NCI-H1436 (cell line): Measurements from ENCODE around the gene SETD3.
"Not testable (repeated sequence)": the region's sequence is repeated elsewhere in the genome, so short reads cannot be mapped to it uniquely, and the experiment has no call there.

Experiments
- DNase-seq: peaks from one replicate; lab custom pipeline; 2025; lab: John Stamatoyannopoulos, UW

Gene SETD3

GRCh38 chr14:99360774-99361595 is 119.7 kb downstream of the SETD3 start:
- DNase-seq: no peak

DNA sequence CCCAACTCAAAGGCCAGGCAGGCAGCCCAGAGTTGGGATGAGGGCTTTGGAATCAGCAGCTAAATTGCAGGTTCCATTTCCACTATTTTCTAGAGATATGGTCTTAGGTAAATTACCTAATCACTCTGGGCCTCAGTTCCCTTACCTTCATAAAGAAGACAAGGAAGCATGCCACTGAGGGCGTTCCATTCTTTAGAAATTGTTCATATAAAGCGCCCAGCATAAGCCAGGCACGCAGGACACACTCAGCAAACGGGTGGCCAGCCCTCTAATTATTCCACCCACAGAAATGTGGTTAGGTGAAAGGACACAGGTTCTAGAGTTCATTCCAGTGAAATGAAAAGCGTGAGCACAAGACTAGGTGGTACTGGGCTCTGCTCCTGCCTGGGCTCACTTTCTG is 120.8 kb downstream of the SETD3 start:
- no peak for DNase-seq

DNA sequence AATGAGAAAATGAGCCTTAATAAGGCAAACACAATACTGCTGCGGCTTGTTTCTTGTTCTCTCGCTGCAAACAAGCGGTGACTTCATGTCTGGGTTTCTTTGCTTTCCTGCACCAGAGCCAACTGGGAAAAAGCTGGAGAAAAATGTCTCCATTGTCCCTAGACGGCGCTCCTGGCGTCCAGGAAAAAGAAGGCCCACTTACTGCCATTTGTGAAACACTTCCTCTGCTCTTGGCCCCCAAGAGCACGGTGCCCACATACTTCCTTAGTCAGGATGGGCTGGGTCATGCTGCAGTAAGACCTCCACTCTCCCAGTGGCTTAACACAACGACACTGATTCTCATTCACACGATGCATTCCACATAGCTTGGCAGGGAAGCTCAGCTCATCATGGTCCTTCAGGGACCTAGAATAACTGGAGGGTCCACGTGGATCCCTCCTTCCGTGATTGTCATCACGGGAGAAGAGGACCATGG is 122.7 kb downstream of the SETD3 start:
- no peak for DNase-seq

DNA sequence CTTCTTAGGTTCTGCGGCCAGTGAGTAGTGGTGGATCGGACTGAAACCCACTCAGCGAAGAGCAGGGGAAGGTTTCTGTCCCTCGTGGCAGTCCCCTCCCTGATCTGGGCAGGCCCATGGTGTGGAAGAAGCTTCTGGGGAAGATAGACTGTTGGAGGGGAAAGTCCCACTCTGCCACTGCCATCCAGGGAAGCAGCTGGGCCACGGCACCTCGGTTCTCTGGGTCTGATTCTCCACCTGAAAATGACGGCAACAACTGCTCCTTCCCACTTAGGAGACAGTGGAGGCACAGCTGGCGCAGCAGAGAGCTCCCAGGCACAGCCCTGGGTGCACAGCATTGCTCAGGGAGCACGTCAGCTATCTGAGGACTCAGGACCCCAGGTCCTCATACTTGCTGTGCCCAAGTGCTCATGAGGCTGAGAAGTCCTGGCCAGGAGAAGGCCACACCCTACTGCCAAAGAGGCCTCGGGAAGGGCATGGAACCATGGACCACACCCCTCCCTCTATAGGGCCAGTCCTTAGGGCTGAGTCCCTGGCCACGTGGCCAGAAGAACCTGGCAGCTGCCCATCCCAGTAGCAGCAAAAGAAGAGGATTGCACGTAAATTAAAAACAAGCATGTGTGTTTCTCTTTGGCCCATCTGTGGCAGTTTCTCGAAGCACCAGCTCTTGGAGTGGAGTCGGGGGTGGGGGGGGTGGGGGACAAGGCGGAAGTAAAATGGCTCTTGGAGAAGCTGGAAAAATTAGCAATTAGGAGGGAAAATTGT is 123.3 kb downstream of the SETD3 start:
- DNase-seq: no peak

DNA sequence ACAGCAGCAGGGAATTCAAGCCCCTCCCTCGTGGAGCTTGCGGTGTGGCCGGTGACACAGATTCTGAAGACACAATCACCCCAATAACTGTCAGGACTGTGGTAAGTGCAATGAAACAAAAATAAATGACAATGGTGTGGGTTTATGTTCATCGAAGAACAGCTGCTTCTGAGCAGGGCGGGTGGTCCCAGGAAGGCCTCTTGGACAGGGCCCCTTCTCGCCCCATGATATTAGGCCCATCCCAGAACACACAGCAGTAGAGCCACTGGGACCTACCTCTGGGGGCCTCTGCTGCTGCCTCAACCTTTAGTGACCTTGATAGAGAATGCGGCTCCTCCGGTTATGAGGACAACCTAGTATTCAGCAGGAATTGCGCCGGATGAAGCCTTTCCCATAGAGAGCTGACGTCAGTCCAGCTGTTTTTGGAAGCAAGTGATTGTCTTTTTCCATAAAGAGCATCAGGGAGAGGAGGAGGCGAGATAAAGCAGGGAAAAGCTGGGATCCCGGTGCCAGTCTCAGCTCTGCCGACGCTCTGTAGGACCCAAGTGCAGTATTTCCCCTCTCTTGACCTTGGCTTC is 124.5 kb downstream of the SETD3 start:
- no peak for DNase-seq

DNA sequence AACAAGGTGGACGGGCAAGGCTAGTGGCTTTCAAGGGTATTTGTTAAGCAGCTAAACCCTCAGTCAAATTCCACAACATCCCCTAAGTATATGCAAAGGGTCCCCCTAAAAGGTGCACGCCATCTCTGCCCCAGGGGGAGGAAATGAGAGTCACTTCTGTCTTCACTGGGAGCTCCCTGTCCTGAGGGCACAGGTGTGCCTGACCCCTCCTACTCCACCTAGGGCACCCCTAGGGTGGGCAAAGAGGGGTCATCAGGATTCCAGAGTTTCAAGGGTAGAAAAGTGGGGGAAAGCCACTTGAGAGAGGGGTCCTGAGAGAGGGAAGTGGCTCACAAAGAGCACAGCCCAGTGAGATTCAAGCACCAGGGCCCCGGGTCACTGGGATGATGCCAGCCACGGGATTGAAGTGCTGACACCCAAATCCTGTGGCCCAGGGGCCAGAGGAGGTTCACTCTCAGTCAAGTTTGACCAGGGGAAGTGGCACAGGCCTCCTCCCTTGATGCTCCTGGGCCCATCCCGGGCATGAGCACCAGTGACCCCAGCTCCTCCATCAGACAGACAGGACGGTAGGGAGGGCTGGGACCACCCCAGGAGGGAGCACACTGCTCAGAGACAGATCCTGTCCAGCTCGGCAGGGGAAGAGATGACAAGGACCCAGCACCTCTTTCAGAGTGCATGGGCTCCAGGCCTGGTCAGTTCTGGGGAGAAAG is 126.3 kb downstream of the SETD3 start:
- DNase-seq: no peak

DNA sequence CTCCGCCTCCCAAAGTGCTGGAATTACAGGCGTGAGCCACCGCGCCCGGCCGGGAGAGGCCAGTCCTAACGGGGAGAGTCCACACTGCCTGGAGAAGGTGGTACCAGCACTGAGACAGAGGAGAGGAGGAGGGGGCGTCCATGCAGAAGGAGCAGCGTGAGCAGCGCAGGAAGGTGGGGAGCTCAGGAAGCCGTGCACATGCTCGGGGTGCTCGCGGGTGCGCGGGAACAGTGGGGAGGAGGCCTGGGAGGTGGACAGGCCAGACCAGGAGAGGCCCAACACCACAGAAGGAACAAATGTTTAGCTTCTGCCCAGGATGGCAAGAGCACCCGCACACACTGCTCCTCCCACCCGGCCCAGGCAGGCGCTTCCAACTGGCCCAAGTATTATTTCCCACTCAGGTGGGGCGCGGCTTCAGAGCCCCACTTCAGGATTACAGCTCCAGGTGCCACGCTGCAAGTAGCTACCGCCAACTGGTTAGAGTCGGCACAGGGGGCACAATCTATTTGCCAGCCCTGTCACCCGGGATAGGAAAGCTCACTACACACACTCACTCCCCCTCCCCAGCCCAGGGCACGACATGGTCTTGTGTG is 127.9 kb downstream of the SETD3 start:
- DNase-seq: no peak

GRCh38 chr14:99351166-99352007 is 129.3 kb downstream of the SETD3 start:
- DNase-seq: no peak

DNA sequence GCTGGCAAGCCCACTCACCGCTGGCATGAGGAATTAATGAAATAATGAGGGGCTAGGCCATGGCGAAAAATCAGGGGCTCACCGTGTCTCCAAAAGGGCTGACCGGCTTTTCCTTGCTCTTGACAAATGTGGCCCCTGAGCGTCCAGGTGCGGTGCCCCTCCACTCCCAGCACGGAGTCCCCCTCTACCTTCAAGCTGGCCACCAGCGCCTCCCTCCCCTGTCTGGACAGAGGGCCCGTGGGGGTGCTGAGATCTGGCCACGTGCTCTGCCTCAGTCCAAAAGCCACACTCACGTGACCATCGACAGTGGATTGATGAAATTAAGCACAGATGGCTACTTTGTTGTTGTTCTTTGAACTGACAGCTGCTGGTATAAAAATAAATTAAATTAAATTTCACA is 129.9 kb downstream of the SETD3 start:
- DNase-seq: no peak

GRCh38 chr14:99349721-99350495 is 130.8 kb downstream of the SETD3 start:
- DNase-seq: no peak

DNA sequence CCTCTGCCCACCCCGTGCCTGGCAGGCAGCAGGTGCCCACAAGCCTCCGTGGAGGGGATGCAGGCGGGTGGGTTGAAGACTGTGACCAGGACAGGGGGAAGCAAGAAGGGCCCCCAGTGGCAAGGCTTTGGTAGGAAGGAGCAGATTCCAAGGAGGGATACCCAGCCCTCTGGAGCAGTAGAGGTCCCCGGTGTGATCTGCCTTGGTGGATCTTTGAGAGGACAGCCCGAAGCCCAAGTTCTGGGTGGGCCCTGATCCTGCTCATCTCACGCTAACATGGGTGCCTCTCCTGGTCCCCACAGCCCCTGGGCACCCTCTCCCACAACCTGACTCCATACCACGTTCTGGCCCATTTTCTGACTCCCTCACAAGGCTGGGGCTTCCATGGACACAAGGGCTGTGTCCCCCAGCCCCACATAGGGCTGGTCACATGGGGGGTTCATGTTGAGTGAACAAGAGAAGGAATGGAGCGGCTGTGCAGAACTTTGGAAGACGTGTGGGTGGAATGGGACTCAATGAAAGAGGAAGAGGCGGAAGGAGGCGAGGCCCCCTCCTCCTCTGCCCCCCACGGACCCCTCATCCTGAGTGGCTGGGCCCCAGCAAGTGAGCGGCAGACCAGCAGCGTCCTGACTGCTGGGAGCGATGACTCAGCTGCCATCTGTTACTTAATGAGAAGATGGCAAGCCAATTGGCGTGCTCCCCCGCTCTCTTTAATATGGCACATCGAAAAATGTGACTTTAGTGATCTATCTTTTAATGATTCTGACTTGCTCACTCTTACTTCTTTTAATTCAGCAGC is 131.6 kb downstream of the SETD3 start:
- no peak for DNase-seq

DNA sequence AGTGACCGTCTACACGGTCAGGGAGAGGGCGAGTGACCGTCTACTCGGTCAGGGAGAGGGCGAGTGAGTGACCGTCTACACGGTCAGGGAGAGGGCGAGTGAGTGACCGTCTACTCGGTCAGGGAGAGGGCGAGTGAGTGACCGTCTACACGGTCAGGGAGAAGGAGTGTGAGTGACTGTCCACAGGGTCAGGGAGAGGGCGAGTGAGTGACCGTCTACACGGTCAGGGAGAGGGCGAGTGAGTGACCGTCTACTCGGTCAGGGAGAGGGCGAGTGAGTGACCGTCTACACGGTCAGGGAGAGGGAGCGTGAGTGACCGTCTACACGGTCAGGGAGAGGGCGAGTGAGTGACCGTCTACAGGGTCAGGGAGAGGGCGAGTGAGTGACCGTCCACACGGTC is 132.4 kb downstream of the SETD3 start:
- DNase-seq: not testable (repeated sequence)
